ENCODE measurements around the gene LAMB2. TPM values are rescaled to one million over a fixed set of nuclear protein-coding genes. Genes with fewer than 3 reads are reported as not detected.
A peak's percentile ranks its signal among the peaks of the same experiment; 100 is the strongest.

LAMB2 gene
- total RNA-seq, 1 experiment from 2014 or later, result 118 TPM

DNA sequence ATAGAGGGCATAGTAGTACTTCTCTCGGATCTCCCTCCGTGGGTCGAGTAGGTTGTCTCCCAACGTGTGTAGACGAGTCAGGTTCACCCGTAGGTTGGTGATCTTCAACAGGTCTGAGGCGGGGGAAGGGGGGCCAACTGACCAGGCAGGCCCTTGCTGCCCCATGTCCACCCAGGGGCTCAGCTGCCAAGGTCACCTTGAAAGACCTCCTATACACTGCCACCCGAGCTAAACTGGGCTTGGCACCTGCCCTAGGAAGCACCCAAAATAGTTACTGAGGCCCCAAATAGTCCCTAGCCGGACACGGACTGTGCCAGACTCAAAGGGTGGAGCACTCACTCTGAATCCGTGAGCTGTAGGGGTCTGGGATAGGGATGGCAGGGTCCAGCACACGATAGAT, 1.8 kb downstream of the LAMB2 start:
- Mint-ChIP-seq H3K27me3 (ENCODE audit: low read depth) (no peaks in the 10 kb centered on the region; the same call in 1 of the 2 replicates), H3K9me3 (no peaks in the 10 kb centered on the region), H3K27ac (no peak overlapping the region), H3K36me3 (no peaks in the 10 kb centered on the region), H3K4me1 (peaks cover 12% of the 10 kb centered on the region), H3K4me3 (peak overlapping the region; percentile 89; the same call in 1 of the 2 replicates)
- TF ChIP-seq, protein P1, sequence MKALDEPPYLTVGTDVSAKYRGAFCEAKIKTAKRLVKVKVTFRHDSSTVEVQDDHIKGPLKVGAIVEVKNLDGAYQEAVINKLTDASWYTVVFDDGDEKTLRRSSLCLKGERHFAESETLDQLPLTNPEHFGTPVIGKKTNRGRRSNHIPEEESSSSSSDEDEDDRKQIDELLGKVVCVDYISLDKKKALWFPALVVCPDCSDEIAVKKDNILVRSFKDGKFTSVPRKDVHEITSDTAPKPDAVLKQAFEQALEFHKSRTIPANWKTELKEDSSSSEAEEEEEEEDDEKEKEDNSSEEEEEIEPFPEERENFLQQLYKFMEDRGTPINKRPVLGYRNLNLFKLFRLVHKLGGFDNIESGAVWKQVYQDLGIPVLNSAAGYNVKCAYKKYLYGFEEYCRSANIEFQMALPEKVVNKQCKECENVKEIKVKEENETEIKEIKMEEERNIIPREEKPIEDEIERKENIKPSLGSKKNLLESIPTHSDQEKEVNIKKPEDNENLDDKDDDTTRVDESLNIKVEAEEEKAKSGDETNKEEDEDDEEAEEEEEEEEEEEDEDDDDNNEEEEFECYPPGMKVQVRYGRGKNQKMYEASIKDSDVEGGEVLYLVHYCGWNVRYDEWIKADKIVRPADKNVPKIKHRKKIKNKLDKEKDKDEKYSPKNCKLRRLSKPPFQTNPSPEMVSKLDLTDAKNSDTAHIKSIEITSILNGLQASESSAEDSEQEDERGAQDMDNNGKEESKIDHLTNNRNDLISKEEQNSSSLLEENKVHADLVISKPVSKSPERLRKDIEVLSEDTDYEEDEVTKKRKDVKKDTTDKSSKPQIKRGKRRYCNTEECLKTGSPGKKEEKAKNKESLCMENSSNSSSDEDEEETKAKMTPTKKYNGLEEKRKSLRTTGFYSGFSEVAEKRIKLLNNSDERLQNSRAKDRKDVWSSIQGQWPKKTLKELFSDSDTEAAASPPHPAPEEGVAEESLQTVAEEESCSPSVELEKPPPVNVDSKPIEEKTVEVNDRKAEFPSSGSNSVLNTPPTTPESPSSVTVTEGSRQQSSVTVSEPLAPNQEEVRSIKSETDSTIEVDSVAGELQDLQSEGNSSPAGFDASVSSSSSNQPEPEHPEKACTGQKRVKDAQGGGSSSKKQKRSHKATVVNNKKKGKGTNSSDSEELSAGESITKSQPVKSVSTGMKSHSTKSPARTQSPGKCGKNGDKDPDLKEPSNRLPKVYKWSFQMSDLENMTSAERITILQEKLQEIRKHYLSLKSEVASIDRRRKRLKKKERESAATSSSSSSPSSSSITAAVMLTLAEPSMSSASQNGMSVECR (CRISPR knock-in tag; IDR thresholded peaks at IDR 0.05; ENCODE audit: borderline replicate concordance), result no peak
- no peak for TF ChIP-seq TEAD4 (CRISPR knock-in tag; IDR thresholded peaks at IDR 0.05)
- no peak for TF ChIP-seq FOXJ3 (CRISPR knock-in tag; IDR thresholded peaks at IDR 0.05; ENCODE audit: borderline replicate concordance)
- no peak for TF ChIP-seq ATF1 (CRISPR knock-in tag; IDR thresholded peaks at IDR 0.05)
- TF ChIP-seq, protein P2, sequence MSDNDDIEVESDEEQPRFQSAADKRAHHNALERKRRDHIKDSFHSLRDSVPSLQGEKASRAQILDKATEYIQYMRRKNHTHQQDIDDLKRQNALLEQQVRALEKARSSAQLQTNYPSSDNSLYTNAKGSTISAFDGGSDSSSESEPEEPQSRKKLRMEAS (CRISPR knock-in tag; IDR thresholded peaks at IDR 0.05), result no peak
- TF ChIP-seq ZNF281 (CRISPR knock-in tag; IDR thresholded peaks at IDR 0.05), result no peak
- no peak for TF ChIP-seq CREB1 (CRISPR knock-in tag; IDR thresholded peaks at IDR 0.05)
- no peak for TF ChIP-seq ZNF263 (CRISPR knock-in tag; IDR thresholded peaks at IDR 0.05; ENCODE audit: low read depth)
- no peak for TF ChIP-seq JAZF1 (CRISPR knock-in tag; IDR thresholded peaks at IDR 0.05)
- no peak for TF ChIP-seq FOXK1 (CRISPR knock-in tag; IDR thresholded peaks at IDR 0.05)
- no peak for TF ChIP-seq FOXP1 (CRISPR knock-in tag; IDR thresholded peaks at IDR 0.05; ENCODE audit: borderline replicate concordance)
- TF ChIP-seq MLX (CRISPR knock-in tag; IDR thresholded peaks at IDR 0.05), result no peak
- TF ChIP-seq, protein P3, sequence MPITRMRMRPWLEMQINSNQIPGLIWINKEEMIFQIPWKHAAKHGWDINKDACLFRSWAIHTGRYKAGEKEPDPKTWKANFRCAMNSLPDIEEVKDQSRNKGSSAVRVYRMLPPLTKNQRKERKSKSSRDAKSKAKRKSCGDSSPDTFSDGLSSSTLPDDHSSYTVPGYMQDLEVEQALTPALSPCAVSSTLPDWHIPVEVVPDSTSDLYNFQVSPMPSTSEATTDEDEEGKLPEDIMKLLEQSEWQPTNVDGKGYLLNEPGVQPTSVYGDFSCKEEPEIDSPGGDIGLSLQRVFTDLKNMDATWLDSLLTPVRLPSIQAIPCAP (CRISPR knock-in tag; IDR thresholded peaks at IDR 0.05), result no peak
- ChIA-PET CTCF (interaction anchor here (1.5 to 3.4 kb wide), 3 partner anchors 10 to 109 kb away, joined by 4 to 21 read pairs (median 5); partner anchors contain the start of genes NDUFAF3, QRICH1 and USP19), POLR2A (no interaction called here)
- DNase-seq (ENCODE audit: low spot score) (no peak), ATAC-seq (no peak)

DNA sequence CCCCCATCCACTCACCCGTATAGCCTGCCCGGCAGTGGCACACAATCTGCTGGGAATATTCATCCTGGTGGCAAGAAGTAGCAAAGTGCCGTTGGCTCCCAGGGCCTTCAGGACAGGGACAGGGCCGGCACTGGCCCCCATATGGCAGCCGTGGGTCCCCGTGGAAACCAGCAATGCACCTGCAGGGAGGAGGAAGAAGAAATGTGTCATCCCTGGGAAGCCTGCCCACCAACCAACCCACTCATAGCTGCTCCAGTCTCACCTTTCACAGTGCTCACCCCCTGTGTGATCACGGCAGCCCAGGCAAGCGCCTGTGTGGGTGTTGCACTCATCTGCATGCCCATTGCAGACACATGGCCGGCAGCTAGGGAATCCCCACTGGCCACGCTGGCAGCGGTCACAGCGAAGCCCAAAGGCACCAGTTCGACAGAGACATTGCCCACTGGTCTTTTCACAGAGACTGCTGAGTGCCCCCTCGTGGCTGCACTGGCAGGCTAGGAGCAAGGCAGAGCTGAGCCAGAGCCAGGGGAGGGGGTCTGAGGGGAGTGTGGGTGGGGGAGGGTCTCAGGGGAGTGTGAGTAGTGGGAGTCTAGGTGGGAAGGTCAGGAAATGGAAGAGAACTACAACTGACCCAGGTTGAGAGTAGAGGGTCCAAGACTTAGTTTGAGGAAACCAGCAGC, 7.7 kb downstream of the LAMB2 start:
- CTCF ChIA-PET, result interaction anchor here (1.3 kb wide), 1 partner anchor 32 kb away, joined by 4 read pairs; the partner anchor contains the start of gene QRICH1
- no peak overlapping the region for H3K4me3 Mint-ChIP-seq
- ATAC-seq, result no peak
- H3K4me1 Mint-ChIP-seq, result no peaks in the 10 kb centered on the region
- peaks cover 5% of the 10 kb centered on the region; the same call in 1 of the 2 replicates for H3K36me3 Mint-ChIP-seq
- H3K9me3 Mint-ChIP-seq, result no peaks in the 10 kb centered on the region
- H3K27ac Mint-ChIP-seq, result 0 out of 2 replicates have a peak overlapping the region, but pooled peaks have one; percentile 25
- DNase-seq (ENCODE audit: low spot score), result peak; percentile 26
- no peaks in the 10 kb centered on the region for H3K27me3 Mint-ChIP-seq (ENCODE audit: low read depth)
- POLR2A ChIA-PET, result no interaction called here
- TF ChIP-seq, protein P4, sequence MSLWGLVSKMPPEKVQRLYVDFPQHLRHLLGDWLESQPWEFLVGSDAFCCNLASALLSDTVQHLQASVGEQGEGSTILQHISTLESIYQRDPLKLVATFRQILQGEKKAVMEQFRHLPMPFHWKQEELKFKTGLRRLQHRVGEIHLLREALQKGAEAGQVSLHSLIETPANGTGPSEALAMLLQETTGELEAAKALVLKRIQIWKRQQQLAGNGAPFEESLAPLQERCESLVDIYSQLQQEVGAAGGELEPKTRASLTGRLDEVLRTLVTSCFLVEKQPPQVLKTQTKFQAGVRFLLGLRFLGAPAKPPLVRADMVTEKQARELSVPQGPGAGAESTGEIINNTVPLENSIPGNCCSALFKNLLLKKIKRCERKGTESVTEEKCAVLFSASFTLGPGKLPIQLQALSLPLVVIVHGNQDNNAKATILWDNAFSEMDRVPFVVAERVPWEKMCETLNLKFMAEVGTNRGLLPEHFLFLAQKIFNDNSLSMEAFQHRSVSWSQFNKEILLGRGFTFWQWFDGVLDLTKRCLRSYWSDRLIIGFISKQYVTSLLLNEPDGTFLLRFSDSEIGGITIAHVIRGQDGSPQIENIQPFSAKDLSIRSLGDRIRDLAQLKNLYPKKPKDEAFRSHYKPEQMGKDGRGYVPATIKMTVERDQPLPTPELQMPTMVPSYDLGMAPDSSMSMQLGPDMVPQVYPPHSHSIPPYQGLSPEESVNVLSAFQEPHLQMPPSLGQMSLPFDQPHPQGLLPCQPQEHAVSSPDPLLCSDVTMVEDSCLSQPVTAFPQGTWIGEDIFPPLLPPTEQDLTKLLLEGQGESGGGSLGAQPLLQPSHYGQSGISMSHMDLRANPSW (CRISPR knock-in tag; conservative IDR thresholded peaks at IDR 0.05; ENCODE audit: low read depth), result no peak
- no peak for TF ChIP-seq MLX (CRISPR knock-in tag; IDR thresholded peaks at IDR 0.05)
- no peak for TF ChIP-seq TEAD1 (CRISPR knock-in tag; IDR thresholded peaks at IDR 0.05)
- no peak for TF ChIP-seq SMAD3 (CRISPR knock-in tag; IDR thresholded peaks at IDR 0.05; ENCODE audit: borderline replicate concordance)
- no peak for TF ChIP-seq NFYB (CRISPR knock-in tag; conservative IDR thresholded peaks at IDR 0.05; ENCODE audit: low read depth)
- no peak for TF ChIP-seq JAZF1 (CRISPR knock-in tag; IDR thresholded peaks at IDR 0.05)
- TF ChIP-seq, protein P5, sequence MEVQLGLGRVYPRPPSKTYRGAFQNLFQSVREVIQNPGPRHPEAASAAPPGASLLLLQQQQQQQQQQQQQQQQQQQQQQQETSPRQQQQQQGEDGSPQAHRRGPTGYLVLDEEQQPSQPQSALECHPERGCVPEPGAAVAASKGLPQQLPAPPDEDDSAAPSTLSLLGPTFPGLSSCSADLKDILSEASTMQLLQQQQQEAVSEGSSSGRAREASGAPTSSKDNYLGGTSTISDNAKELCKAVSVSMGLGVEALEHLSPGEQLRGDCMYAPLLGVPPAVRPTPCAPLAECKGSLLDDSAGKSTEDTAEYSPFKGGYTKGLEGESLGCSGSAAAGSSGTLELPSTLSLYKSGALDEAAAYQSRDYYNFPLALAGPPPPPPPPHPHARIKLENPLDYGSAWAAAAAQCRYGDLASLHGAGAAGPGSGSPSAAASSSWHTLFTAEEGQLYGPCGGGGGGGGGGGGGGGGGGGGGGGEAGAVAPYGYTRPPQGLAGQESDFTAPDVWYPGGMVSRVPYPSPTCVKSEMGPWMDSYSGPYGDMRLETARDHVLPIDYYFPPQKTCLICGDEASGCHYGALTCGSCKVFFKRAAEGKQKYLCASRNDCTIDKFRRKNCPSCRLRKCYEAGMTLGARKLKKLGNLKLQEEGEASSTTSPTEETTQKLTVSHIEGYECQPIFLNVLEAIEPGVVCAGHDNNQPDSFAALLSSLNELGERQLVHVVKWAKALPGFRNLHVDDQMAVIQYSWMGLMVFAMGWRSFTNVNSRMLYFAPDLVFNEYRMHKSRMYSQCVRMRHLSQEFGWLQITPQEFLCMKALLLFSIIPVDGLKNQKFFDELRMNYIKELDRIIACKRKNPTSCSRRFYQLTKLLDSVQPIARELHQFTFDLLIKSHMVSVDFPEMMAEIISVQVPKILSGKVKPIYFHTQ (CRISPR knock-in tag; IDR thresholded peaks at IDR 0.05), result no peak
